HCT116 (cell line): ENCODE data around the gene FHL3. TPM values are rescaled to one million over a fixed set of nuclear protein-coding genes. Genes with fewer than 3 reads are reported as not detected.

Experiments used
- ATAC-seq: fragments of 200-7000 bp; cut with Tn5 transposase; 2 replicates; pipeline ENCODE4 v1.9.1; 2020; ENCODE audit warnings: mild to moderate bottlenecking, moderate library complexity
- BruUV-seq: library from RNA; stranded (reverse); fragments of 400-500 nt; replicated peaks from 2 replicates; lab custom pipeline; 2021; lab: Mats Ljungman, UMichigan
- CTCF ChIA-PET: fragments of 300-600 bp; sonication (Branson Sonifier 250); formaldehyde crosslinking; loops from one replicate; lab custom pipeline; 2021; ENCODE audit warnings: antibody characterized with exemption; lab: Charles Lee
- POLR2A ChIA-PET: fragments of 300-600, 350-600 bp; sonication (Branson Sonifier 250); formaldehyde crosslinking; loops from one replicate; lab custom pipeline; 2021; ENCODE audit warnings: antibody characterized with exemption; lab: Charles Lee
- RAD21 ChIA-PET, 2 experiments: fragments of 300-600 bp; sonication (Branson Sonifier 250); formaldehyde crosslinking; loops; one replicate each; lab custom pipeline; 2023; ENCODE audit warnings: low total read pairs in 2 of 2; ENCODE audit not compliant: uncharacterized antibody in 2 of 2, unreplicated experiment in 2 of 2, low non-redundant PET in 1 of 2; lab: Charles Lee
- DNase-seq: peaks from one replicate; pipeline ENCODE4 v3.0.0-alpha.2; 2010; ENCODE audit warnings: low read depth, low spot score
- H2AFZ ChIP-seq: fragments of 200-600 bp; shearing (Covaris generic), sonication (generic); 2 replicates; pipeline ENCODE4 v1.6.1; 2017; ENCODE audit warnings: low read depth, mixed run types, mixed read lengths, antibody characterized with exemption, low read length; ENCODE audit not compliant: poor library complexity, severe bottlenecking
- H3K27ac ChIP-seq: 2 replicates; pipeline ENCODE4 v1.5.1; 2012; ENCODE audit warnings: low read depth, low read length
- H3K27me3 ChIP-seq: fragments of 200-600 bp; sonication (generic); 2 replicates; pipeline ENCODE4 v1.6.1; 2016; ENCODE audit warnings: mixed run types, low read length, mixed read lengths; ENCODE audit not compliant: insufficient read depth
- H3K36me3 ChIP-seq, 2 experiments: fragments of 200-500 bp in 1 of 2; fragments of 200-600 bp in 1 of 2; sonication (Bioruptor generic) in 1 of 2; sonication (generic) in 1 of 2; 2 replicates each; pipeline versions ENCODE4 v1.5.1 to v1.6.1; 2014 to 2016; ENCODE audit warnings: low read length in 2 of 2, inconsistent platforms in 1 of 2, mixed read lengths in 1 of 2, mixed run types in 1 of 2; ENCODE audit not compliant: insufficient read depth in 2 of 2, control insufficient read depth in 1 of 2
- H3K4me1 ChIP-seq, 2 experiments: fragments of 200-600 bp in 1 of 2; sonication (generic) in 1 of 2; 2 replicates each; pipeline versions ENCODE4 v1.5.1 to v1.6.1; 2012 to 2017; ENCODE audit warnings: low read length in 2 of 2, inconsistent platforms in 1 of 2, mild to moderate bottlenecking in 1 of 2, mixed read lengths in 1 of 2, mixed run types in 1 of 2, moderate library complexity in 1 of 2; ENCODE audit not compliant: insufficient read depth in 2 of 2, control insufficient read depth in 1 of 2
- H3K4me2 ChIP-seq: fragments of 200-600 bp; sonication (generic); 2 replicates; pipeline ENCODE4 v1.6.1; 2017; ENCODE audit warnings: mixed run types, low read length, mixed read lengths
- H3K4me3 ChIP-seq, 2 experiments: fragments of 200-600 bp in 1 of 2; sonication (generic) in 1 of 2; replicated peaks in 1 of 2; 2 replicates each; pipeline ENCODE4 v1.5.1; 2011 to 2016; ENCODE audit warnings: low read length in 2 of 2, control low read depth in 1 of 2, low read depth in 1 of 2, mild to moderate bottlenecking in 1 of 2, mixed read lengths in 1 of 2, mixed run types in 1 of 2
- H3K79me2 ChIP-seq: fragments of 200-600 bp; sonication (generic); 2 replicates; pipeline ENCODE4 v1.6.1; 2017; ENCODE audit warnings: mild to moderate bottlenecking, mixed run types, low read length, moderate library complexity, mixed read lengths; ENCODE audit not compliant: insufficient read depth
- H3K9ac ChIP-seq: fragments of 200-600 bp; sonication (generic); 2 replicates; pipeline ENCODE4 v1.6.1; 2016; ENCODE audit warnings: low read length, mixed read lengths
- H3K9me2 ChIP-seq: fragments of 200-600 bp; sonication (generic), shearing (Covaris generic); 2 replicates; pipeline ENCODE4 v1.6.1; 2017; ENCODE audit warnings: mixed run types, mild to moderate bottlenecking, moderate library complexity; ENCODE audit not compliant: insufficient read depth
- H3K9me3 ChIP-seq, 2 experiments: fragments of 200-500 bp in 1 of 2; fragments of 200-600 bp in 1 of 2; sonication (Bioruptor generic) in 1 of 2; sonication (generic) in 1 of 2; 2 replicates each; pipeline ENCODE4 v1.6.1; 2014 to 2017; ENCODE audit warnings: low read length in 2 of 2, mixed read lengths in 2 of 2, inconsistent platforms in 1 of 2, low read depth in 1 of 2, mild to moderate bottlenecking in 1 of 2, mixed run types in 1 of 2, moderate library complexity in 1 of 2; ENCODE audit not compliant: control insufficient read depth in 1 of 2, insufficient read depth in 1 of 2
- H4K20me1 ChIP-seq: fragments of 200-600 bp; sonication (generic), shearing (Covaris generic); 2 replicates; pipeline ENCODE4 v1.6.1; 2017; ENCODE audit warnings: mixed run types, mild to moderate bottlenecking, moderate library complexity; ENCODE audit not compliant: insufficient read depth
- CTCF ChIP-seq, 3 experiments: fragments of 200-600 bp in 1 of 3; sonication (generic) in 1 of 3; IDR thresholded peaks in 2 of 3; conservative IDR thresholded peaks in 1 of 3; 2 replicates each; pipeline ENCODE4 v1.5.1; 2012 to 2017; ENCODE audit warnings: low read depth in 2 of 3, low read length in 2 of 3, antibody characterized with exemption in 1 of 3, borderline replicate concordance in 1 of 3, control low read depth in 1 of 3, mild to moderate bottlenecking in 1 of 3, mixed read lengths in 1 of 3, mixed run types in 1 of 3, moderate library complexity in 1 of 3; ENCODE audit not compliant: insufficient read depth in 1 of 3
- ELF1 ChIP-seq: IDR thresholded peaks from 2 replicates; pipeline ENCODE4 v1.6.1; 2012; ENCODE audit warnings: low read depth, borderline replicate concordance
- FOSL1 ChIP-seq: IDR thresholded peaks from 2 replicates; pipeline ENCODE4 v1.6.1; 2012; ENCODE audit warnings: low read depth
- SP1 ChIP-seq: IDR thresholded peaks from 2 replicates; pipeline ENCODE4 v1.6.1; 2012; ENCODE audit warnings: low read depth
- intact Hi-C: fragments of 100-400 bp; cut with micrococcal nuclease; formaldehyde crosslinking; loops from 2 replicates; pipeline ENCODE4 v1.10.0; 2022
- total RNA-seq: library from RNA; stranded (reverse); gene quantifications from one replicate; pipeline ENCODE4 v1.2.1, GENCODE V29; 2021; ENCODE audit not compliant: unreplicated experiment

Gene FHL3
- total RNA-seq, 1 experiment from 2014 or later, result 22.5 TPM

- ATAC-seq, result no peak
- H4K20me1 ChIP-seq, result no peaks in the 10 kb centered on the region; the same call in 1 of the 2 replicates
- no TSS peak for BruUV-seq
- intact Hi-C loops, result no loop called here
- ChIA-PET RAD21 (no interaction called here), POLR2A (no interaction called here), CTCF (interaction anchor here (1.0 kb wide), 1 partner anchor 10 kb away, joined by 3 read pairs; no protein-coding TSS in a partner anchor)
- H3K4me3 ChIP-seq, result no peak overlapping the region
- DNase-seq, result no peak
- no peak overlapping the region for H2AFZ ChIP-seq
- H3K9me3 ChIP-seq, result no peaks in the 10 kb centered on the region
- H3K9me2 ChIP-seq, result no peaks in the 10 kb centered on the region
- peaks cover 0 to 4% of the 10 kb centered on the region in 2 experiments; a peak in 1 of 4 replicates for H3K36me3 ChIP-seq
- H3K27me3 ChIP-seq, result no peaks in the 10 kb centered on the region
- H3K79me2 ChIP-seq, result peaks cover 24% of the 10 kb centered on the region
- peak overlapping the region; percentile 32 for H3K9ac ChIP-seq
- TF ChIP-seq CTCF (IDR thresholded peaks at IDR 0.05 in 2 of 3, conservative IDR thresholded peaks at IDR 0.05 in 1 of 3; ENCODE audit: borderline replicate concordance in 1 of 3, insufficient read depth in 1 of 3, low read depth in 2 of 3, low read length in 2 of 3) (no peak), FOSL1 (no peak), ELF1 (no peak), SP1 (no peak)
- H3K4me2 ChIP-seq, result 0 out of 2 replicates have a peak overlapping the region, but pooled peaks have one; percentile 2
- H3K4me1 ChIP-seq, result peaks cover 18 to 43% of the 10 kb centered on the region in 2 experiments; a peak in 3 of 4 replicates
- peak overlapping the region; percentile 32 for H3K27ac ChIP-seq
Observed at GRCh38 chr1:38009088-38009840, 4.0 kb upstream of the FHL3 start.
